Brain microvascular endothelial cell (primary cell): ENCODE results near the gene ALDH5A1.

Source experiments
- DNase-seq: peaks from one replicate; pipeline ENCODE4 v3.0.0-alpha.2; 2020
- H3K27ac ChIP-seq: fragments of 250-450 bp; sonication (Bioruptor Pico); 2 replicates; pipeline ENCODE4 v1.5.1; 2020; ENCODE audit warnings: mild to moderate bottlenecking, moderate library complexity
- H3K27me3 ChIP-seq: fragments of 250-450 bp; sonication (Bioruptor Pico); replicated peaks from 2 replicates; pipeline ENCODE4 v1.5.1; 2020; ENCODE audit warnings: mild to moderate bottlenecking
- H3K36me3 ChIP-seq: fragments of 250-450 bp; sonication (Bioruptor Pico); replicated peaks from 2 replicates; pipeline ENCODE4 v1.5.1; 2020; ENCODE audit warnings: mild to moderate bottlenecking
- H3K4me3 ChIP-seq: 2 replicates; pipeline ENCODE4 v1.5.1; 2011; ENCODE audit warnings: low read depth, mild to moderate bottlenecking, control low read depth, low read length, moderate library complexity
- in situ Hi-C: cut with HindIII; loops from 2 replicates; pipeline ENCODE4 v1.10.0; 2017; ENCODE audit warnings: low sequenced_read_pairs, low pct_ligation_motif_present
- TF ChIP-seq, protein P1 (sequence below): IDR thresholded peaks from 2 replicates; pipeline ENCODE4 v1.5.1; 2011; ENCODE audit warnings: low read depth, mild to moderate bottlenecking, moderate library complexity, low read length, control low read depth, inconsistent platforms; ENCODE audit errors: missing control alignments

The ALDH5A1 gene

DNA sequence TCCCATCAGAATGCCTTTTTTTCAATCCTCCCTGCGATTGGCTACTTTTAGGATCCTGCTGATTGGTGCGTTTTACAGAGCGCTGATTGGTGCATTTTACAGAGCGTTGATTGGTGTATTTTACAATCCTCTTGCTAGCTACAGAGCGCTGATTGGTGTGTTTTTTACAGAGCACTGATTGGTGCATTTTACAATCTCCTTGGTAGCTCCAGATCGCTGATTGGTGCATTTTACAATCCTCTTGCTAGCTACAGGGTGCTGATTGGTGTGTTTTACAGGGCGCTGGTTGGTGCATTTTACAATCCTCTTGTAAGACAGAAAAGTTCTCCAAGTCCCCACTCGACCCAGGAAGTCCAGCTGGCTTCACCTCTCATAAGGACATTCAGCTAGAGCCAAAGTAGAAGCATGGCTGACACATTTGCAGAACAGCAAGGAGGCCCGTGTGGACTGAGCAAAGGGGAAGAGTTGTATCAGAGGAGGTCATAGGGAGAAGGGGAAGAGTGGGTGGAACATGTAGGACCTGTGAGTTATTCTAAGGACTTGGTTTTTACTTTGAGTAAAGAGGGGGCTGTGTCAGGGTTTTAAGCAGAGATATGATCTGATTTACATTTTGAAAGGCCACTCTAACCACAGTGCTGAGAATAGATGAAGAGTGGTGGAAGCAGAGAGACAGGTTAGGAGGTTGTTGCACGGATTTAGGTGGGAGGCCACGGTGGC, 2.6 kb downstream of the ALDH5A1 start:
- DNase-seq = no peak
- H3K27me3 ChIP-seq = no peaks in the 10 kb centered on the region
- TF ChIP-seq, protein P1, sequence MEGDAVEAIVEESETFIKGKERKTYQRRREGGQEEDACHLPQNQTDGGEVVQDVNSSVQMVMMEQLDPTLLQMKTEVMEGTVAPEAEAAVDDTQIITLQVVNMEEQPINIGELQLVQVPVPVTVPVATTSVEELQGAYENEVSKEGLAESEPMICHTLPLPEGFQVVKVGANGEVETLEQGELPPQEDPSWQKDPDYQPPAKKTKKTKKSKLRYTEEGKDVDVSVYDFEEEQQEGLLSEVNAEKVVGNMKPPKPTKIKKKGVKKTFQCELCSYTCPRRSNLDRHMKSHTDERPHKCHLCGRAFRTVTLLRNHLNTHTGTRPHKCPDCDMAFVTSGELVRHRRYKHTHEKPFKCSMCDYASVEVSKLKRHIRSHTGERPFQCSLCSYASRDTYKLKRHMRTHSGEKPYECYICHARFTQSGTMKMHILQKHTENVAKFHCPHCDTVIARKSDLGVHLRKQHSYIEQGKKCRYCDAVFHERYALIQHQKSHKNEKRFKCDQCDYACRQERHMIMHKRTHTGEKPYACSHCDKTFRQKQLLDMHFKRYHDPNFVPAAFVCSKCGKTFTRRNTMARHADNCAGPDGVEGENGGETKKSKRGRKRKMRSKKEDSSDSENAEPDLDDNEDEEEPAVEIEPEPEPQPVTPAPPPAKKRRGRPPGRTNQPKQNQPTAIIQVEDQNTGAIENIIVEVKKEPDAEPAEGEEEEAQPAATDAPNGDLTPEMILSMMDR = no peak

DNA sequence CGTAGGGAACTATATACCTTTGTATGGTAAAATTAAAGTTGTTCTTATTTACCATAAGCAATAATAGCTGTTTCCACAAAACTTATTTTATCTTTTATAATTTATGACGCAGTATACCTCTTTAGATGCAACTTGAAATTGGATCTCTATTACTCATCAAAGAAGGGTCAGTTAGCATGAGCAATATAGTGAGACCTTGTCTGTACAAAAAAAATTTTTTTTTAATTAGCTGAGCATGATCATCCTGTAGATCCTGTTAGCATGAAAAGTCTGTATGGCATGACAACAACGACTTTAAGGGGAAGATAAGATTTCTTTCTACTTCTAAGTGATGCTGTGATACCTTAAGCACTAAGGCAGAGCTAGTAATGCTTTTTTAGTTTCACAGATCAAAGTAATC, 5.9 kb downstream of the ALDH5A1 start:
- in situ Hi-C loops = no loop called here
- TF ChIP-seq, protein P1 = no peak
- no peak for DNase-seq
- Histone ChIP-seq H3K4me3 (no peak overlapping the region), H3K36me3 (no peaks in the 10 kb centered on the region), H3K27ac (no peak overlapping the region), H3K27me3 (no peaks in the 10 kb centered on the region)

More for the DNA sequence above, 2.6 kb downstream of the ALDH5A1 start:
- in situ Hi-C loops = no loop called here
- Histone ChIP-seq H3K36me3 (no peaks in the 10 kb centered on the region), H3K27ac (no peak overlapping the region), H3K4me3 (no peak overlapping the region)

- no peak overlapping the region for H3K27ac ChIP-seq
- TF ChIP-seq, protein P1 = no peak
- in situ Hi-C loops = no loop called here
Observed at GRCh38 chr6:24501374-24501773, 6.6 kb downstream of the ALDH5A1 start.

GRCh38 chr6:24501914-24502313, 7.1 kb downstream of the ALDH5A1 start:
- Histone ChIP-seq H3K27me3 (no peaks in the 10 kb centered on the region), H3K4me3 (no peak overlapping the region), H3K36me3 (no peaks in the 10 kb centered on the region), H3K27ac (no peak overlapping the region)
- no peak for DNase-seq
- TF ChIP-seq, protein P1 = no peak
- in situ Hi-C loops = no loop called here

More at GRCh38 chr6:24501374-24501773, 6.6 kb downstream of the ALDH5A1 start:
- H3K36me3 ChIP-seq = no peaks in the 10 kb centered on the region
- H3K27me3 ChIP-seq = no peaks in the 10 kb centered on the region
- no peak for DNase-seq
- no peak overlapping the region for H3K4me3 ChIP-seq

DNA sequence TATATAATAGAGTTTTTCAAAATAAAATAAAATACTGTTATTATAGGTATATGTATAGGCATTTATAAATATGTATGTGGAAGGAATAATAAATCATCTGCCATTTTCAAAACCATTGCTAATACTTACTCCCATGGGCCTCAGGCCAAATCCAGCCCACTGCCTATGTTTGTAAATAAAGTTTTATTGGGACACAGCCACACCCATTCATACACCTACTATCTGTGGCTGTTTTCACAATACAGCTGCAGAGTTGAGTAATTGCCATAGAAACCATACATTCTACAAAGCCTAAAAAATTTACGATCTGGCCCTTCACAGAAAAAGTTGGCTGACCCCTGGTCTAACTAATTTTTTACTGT, 9.5 kb downstream of the ALDH5A1 start:
- Histone ChIP-seq H3K4me3 (no peak overlapping the region), H3K36me3 (no peaks in the 10 kb centered on the region), H3K27ac (no peak overlapping the region), H3K27me3 (no peaks in the 10 kb centered on the region)
- in situ Hi-C loops = no loop called here
- TF ChIP-seq, protein P1 = no peak
- no peak for DNase-seq
